HG02884 (cell line): ENCODE results near the gene ACTBL2.

ENCODE experiments used
- ATAC-seq: cut with Tn5 transposase; IDR thresholded peaks from one replicate; pipeline ENCODE4 v1.9.1; 2021; ENCODE audit warnings: mild to moderate bottlenecking, moderate library complexity; ENCODE audit not compliant: unreplicated experiment

ACTBL2 gene

GRCh38 chr5:57450991-57451876, 31.4 kb downstream of the ACTBL2 start:
- ATAC-seq = no peak

- no peak for ATAC-seq
Observed at GRCh38 chr5:57448751-57449150, 33.9 kb downstream of the ACTBL2 start.

DNA sequence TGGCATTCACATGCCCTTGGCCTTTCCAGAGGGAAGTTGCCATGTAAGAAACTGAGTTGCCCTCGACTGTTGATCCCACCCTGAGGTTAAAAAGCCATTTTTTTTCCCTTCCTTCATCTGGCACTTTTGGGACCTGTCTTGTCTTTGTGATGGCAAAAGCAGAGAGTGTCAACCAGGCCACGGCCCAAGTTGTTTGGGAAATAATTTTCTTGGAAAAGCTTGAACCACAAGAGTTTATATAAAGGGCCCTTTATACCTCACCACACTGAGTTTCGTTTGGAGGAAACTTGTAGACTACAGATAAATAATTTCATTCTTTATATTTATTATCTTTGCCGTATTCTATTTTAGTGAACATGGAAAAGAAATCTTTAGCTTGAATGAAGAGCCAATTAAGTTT, 34.3 kb downstream of the ACTBL2 start:
- ATAC-seq = no peak

- no peak for ATAC-seq
Observed at GRCh38 chr5:57447658-57448057, 35.0 kb downstream of the ACTBL2 start.

- ATAC-seq = no peak
Observed at GRCh38 chr5:57446966-57447365, 35.6 kb downstream of the ACTBL2 start.

DNA sequence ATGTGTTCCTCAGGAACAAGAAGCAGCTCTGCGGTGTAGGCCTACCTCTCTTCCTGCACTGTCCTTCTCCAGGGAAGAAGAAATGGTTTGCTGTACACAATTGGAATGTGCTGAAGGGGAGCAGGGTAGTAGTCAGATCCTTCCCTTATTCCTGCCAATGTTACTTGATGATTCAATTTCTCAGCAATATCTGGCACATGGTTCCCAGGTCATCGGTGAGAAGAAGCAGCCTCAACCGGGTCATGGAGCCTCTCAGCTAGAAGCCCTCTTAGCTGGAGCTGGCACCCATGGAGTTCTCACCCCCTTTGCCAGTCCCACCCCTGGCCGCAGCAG, 36.9 kb downstream of the ACTBL2 start:
- ATAC-seq = no peak

DNA sequence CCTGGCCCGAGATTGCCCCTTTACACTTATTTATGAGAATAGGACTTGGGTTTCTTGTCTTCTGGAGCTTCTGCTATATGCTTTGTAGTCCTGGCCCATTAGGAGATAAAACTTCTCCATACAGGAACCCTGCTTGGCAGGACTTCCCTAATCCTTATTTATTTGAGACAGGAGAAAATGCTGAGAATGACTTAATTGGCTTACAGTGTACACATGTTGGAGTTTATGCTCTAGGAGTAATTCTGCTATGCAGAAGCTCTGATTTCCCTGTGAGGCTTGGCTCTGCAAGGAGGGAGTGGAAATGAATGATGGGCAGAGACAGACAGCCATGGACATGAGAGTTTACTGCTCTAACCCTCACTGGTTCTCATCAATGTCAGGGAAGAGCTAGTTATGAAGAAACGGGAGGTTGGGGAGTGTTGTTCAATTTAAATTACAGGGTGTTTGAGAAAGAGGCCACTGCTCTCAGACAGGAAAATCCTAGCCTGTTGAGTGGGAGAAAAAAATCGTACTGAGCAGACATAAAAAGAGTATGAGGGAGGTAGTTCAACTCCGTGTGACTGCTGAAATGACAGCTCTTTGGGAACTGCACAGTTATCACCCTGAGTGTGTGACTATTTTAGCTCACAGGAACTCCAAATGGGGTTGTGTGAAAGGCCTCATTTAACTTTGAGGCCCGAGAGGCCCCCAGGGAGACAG, 37.5 kb downstream of the ACTBL2 start:
- ATAC-seq = no peak

DNA sequence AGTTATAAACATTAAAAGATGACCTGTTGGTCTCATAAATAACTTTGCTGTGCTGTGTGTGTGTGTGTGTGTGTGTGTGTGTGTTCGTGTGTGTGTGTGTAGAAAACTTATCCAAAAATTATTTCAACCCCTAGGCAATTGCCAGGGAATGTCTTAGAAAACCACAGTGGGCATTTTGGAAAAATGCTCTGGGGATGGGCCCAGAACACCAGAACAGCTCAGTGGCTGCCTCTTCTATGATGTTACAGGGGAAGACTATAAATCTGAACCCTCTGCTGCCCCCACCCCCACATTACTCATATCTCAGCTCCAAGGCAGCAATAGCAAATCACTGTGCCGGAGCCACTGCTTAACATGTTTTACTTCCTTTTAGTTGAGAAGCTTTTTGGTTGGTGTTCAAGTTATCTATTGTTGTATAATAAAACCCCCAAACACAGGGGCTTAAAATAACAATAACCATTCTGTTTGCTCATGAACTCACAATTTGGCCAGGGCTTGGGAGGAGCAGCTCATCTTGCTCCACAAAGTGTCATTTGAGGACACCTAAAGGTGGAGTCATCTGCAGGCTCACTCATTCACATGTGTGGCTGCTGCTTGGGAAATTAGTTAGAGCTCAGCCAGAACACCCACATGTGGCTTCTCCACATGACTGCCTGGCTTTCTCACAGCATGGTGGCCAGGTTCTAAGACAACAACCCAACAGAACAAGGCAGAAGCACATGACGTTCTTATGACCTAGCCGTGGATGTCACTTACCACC, 40.4 kb downstream of the ACTBL2 start:
- ATAC-seq = peak; percentile 54

GRCh38 chr5:57441557-57441956, 41.1 kb downstream of the ACTBL2 start:
- no peak for ATAC-seq

DNA sequence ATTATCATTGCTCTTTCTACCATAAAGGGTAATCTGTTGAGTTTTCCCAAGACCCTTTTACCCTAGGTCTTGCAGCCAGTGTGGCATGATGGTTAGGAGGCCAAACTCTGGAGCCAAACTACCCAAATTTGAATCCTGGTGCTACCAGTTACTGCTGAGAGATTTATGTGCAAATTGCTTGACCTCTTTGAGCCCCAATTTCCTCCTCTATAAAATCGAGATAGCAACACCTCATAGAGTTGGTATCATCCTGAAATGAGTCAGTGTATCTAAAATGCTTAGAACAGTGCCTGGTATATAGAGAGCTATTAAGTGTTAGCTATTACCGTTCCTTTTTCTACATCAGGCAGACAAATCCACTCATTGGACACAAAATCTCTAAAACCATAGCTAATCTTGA, 43.0 kb downstream of the ACTBL2 start:
- no peak for ATAC-seq

GRCh38 chr5:57437976-57438805, 44.4 kb downstream of the ACTBL2 start:
- ATAC-seq = no peak

GRCh38 chr5:57436586-57436985, 46.0 kb downstream of the ACTBL2 start:
- ATAC-seq = no peak

DNA sequence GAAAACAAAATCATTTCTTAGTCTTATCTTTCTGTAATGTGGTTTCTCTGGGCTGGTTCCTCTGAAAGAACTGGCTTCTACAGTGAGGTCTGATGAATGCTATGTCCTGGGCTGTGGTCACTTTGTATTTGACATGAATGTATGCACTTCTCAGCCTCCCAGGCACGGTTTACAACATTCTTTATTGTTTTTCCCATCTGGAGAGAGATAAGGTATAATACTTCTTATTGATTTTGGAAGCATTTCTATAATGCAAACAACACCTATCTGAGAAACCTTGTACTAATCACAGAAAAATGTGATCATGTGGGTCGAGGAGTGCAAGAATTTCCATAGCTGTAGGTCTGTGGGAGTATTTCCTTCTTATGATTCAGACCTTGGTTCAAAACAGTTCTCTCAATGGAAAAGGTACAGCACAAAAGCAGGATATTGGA, 46.9 kb downstream of the ACTBL2 start:
- ATAC-seq = no peak

- no peak for ATAC-seq
Observed at GRCh38 chr5:57434683-57435082, 47.9 kb downstream of the ACTBL2 start.

GRCh38 chr5:57434227-57434640, 48.4 kb downstream of the ACTBL2 start:
- ATAC-seq = no peak

GRCh38 chr5:57432876-57433275, 49.7 kb downstream of the ACTBL2 start:
- no peak for ATAC-seq

DNA sequence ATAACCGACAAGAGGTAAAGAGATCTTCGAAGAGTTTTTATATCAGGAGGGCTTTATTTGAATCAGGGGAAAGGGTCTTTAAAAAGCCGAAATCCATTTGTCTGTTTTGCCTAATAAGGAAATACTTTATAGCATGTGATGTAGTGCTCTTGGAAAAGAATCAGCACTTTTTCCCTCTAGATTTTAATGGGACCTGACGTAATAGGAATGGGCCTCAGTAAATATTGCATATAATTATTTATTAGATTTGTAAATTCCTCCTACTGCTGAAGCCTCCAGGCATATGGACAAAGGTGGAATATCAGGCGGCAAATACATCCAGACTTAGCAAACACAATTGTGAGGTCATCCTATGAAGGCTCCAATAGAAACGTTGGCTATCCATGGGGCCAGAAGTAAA, 50.9 kb downstream of the ACTBL2 start:
- ATAC-seq = no peak
